RWPE1 (cell line): Measurements from ENCODE around the gene TSSK3.

Experiments used
- CTCF ChIA-PET: fragments of 350-600 bp; sonication (Branson Sonifier 250); formaldehyde crosslinking; extraction: SDS; loops from one replicate; lab custom pipeline; 2021; lab: Yijun Ruan, JAX
- POLR2A ChIA-PET: fragments of 400-600 bp; formaldehyde crosslinking; extraction: SDS; loops from one replicate; lab custom pipeline; 2020; ENCODE audit warnings: antibody characterized with exemption; ENCODE audit not compliant: low non-redundant PET; lab: Yijun Ruan, JAX
- DNase-seq: peaks from one replicate; pipeline ENCODE4 v3.0.0; 2012; ENCODE audit warnings: low spot score
- H3K27ac ChIP-seq: fragments of 450-650 bp; 2 replicates; pipeline ENCODE4 v1.5.1; 2017
- CTCF ChIP-seq: fragments of 450-650 bp; conservative IDR thresholded peaks from 2 replicates; pipeline ENCODE4 v1.5.1; 2017; ENCODE audit warnings: low read depth, mild to moderate bottlenecking

TSSK3 gene

GRCh38 chr1:32362474-32363313, at the start of gene TSSK3, which contains the start of gene FAM229A:
Gene TSSK3, plus strand, starts transcription at chr1:32362539. Its CDS starts 163 bp downstream, at chr1:32362702.
Gene FAM229A, minus strand, starts transcription at chr1:32362485. Its CDS starts 394 bp downstream, at chr1:32362091.
- ChIA-PET POLR2A (no interaction called here), CTCF (interaction anchor here (0.6 to 1.3 kb wide), 3 partner anchors 10 to 147 kb away, joined by 3 read pairs; no protein-coding TSS in a partner anchor)
- peak within 1 kb of the TSS; percentile 26 for H3K27ac ChIP-seq
- TF ChIP-seq CTCF = no peak
- no peak for DNase-seq

GRCh38 chr1:32316903-32317277, 45.4 kb upstream of the TSSK3 start:
- ChIA-PET POLR2A (no interaction called here), CTCF (interaction anchor here (0.8 to 1.5 kb wide), 4 partner anchors 10 to 102 kb away, joined by 3 to 4 read pairs (median 4); no protein-coding TSS in a partner anchor)
- no peak overlapping the region for H3K27ac ChIP-seq
- TF ChIP-seq CTCF = no peak
- no peak for DNase-seq

GRCh38 chr1:32318127-32318869, 44.0 kb upstream of the TSSK3 start:
- POLR2A ChIA-PET = no interaction called here
- H3K27ac ChIP-seq = no peak overlapping the region
- TF ChIP-seq CTCF = no peak
- no peak for DNase-seq
- CTCF ChIA-PET = no interaction called here

GRCh38 chr1:32321712-32322291, 40.5 kb upstream of the TSSK3 start:
- ChIA-PET POLR2A (no interaction called here), CTCF (interaction anchor here (0.7 to 1.6 kb wide), 2 partner anchors 82 to 106 kb away, joined by 3 read pairs; no protein-coding TSS in a partner anchor)
- TF ChIP-seq CTCF = no peak
- peak overlapping the region; percentile 11; the same call in 1 of the 2 replicates for H3K27ac ChIP-seq
- DNase-seq = no peak

- no peak for TF ChIP-seq CTCF
- no peak overlapping the region for H3K27ac ChIP-seq
- no peak for DNase-seq
- POLR2A ChIA-PET = no interaction called here
- CTCF ChIA-PET = interaction anchor here (0.5 kb wide), 1 partner anchor 254 kb away, joined by 3 read pairs; the partner anchor contains the start of gene TMEM39B
Observed at GRCh38 chr1:32327204-32327603, 35.1 kb upstream of the TSSK3 start.

GRCh38 chr1:32329931-32330466, 32.3 kb upstream of the TSSK3 start:
- no peak for TF ChIP-seq CTCF
- POLR2A ChIA-PET = no interaction called here
- DNase-seq = no peak
- CTCF ChIA-PET = no interaction called here
- H3K27ac ChIP-seq = no peak overlapping the region
